Fibroblast of the aortic adventitia (primary cell): ENCODE data around the gene DDX49. TPM values are rescaled to one million over a fixed set of nuclear protein-coding genes. Genes with fewer than 3 reads are reported as not detected.

Source experiments
- DNase-seq: peaks from one replicate; pipeline ENCODE4 v3.0.0-alpha.2; 2010; ENCODE audit warnings: low read depth
- H3K4me3 ChIP-seq: 2 replicates; pipeline ENCODE4 v1.5.1; 2011; ENCODE audit warnings: low read depth, mild to moderate bottlenecking, control low read depth, low read length, moderate library complexity
- CTCF ChIP-seq: IDR thresholded peaks from 2 replicates; pipeline ENCODE4 v1.5.1; 2011; ENCODE audit warnings: mild to moderate bottlenecking, low read length, control low read depth, inconsistent platforms; ENCODE audit not compliant: insufficient read depth
- total RNA-seq: library from RNA; depleted of rRNA; stranded (reverse); fragments of >200 nt; gene quantifications from 2 replicates; pipeline ENCODE4 v1.2.3, GENCODE V29; 2012; ENCODE audit warnings: low replicate concordance

DDX49 gene
- 30.8 and 42.1 TPM in 2 replicates for total RNA-seq

GRCh38 chr19:18919086-18919899 is at the start of gene DDX49, which contains the start of gene COPE:
Gene DDX49, plus strand, starts transcription at chr19:18919715. Its CDS starts 27 bp downstream, at chr19:18919742.
Gene COPE, minus strand, starts transcription at chr19:18919387. Its CDS starts 39 bp downstream, at chr19:18919348.
- no peak for TF ChIP-seq CTCF
- DNase-seq, result peak; percentile 100
- peak within 1 kb of the TSS; percentile 100 for H3K4me3 ChIP-seq

GRCh38 chr19:18869781-18870530 is 49.6 kb upstream of the DDX49 start:
- no peak overlapping the region for H3K4me3 ChIP-seq
- no peak for DNase-seq
- no peak for TF ChIP-seq CTCF

- no peak for DNase-seq
- no peak overlapping the region for H3K4me3 ChIP-seq
- TF ChIP-seq CTCF, result no peak
Observed at GRCh38 chr19:18870531-18871172, 48.9 kb upstream of the DDX49 start.

- TF ChIP-seq CTCF, result no peak
- H3K4me3 ChIP-seq, result no peak overlapping the region
Observed at GRCh38 chr19:18871543-18871942, 48.0 kb upstream of the DDX49 start.

GRCh38 chr19:18875726-18876125 is 43.8 kb upstream of the DDX49 start:
- no peak for TF ChIP-seq CTCF
- H3K4me3 ChIP-seq, result no peak overlapping the region
- DNase-seq, result no peak

More at GRCh38 chr19:18871543-18871942, 48.0 kb upstream of the DDX49 start:
- DNase-seq, result no peak

- TF ChIP-seq CTCF, result no peak
- DNase-seq, result no peak
- H3K4me3 ChIP-seq, result no peak overlapping the region
Observed at GRCh38 chr19:18876865-18877264, 42.6 kb upstream of the DDX49 start.
